Measurements from ENCODE around the gene EPN2.

DNA sequence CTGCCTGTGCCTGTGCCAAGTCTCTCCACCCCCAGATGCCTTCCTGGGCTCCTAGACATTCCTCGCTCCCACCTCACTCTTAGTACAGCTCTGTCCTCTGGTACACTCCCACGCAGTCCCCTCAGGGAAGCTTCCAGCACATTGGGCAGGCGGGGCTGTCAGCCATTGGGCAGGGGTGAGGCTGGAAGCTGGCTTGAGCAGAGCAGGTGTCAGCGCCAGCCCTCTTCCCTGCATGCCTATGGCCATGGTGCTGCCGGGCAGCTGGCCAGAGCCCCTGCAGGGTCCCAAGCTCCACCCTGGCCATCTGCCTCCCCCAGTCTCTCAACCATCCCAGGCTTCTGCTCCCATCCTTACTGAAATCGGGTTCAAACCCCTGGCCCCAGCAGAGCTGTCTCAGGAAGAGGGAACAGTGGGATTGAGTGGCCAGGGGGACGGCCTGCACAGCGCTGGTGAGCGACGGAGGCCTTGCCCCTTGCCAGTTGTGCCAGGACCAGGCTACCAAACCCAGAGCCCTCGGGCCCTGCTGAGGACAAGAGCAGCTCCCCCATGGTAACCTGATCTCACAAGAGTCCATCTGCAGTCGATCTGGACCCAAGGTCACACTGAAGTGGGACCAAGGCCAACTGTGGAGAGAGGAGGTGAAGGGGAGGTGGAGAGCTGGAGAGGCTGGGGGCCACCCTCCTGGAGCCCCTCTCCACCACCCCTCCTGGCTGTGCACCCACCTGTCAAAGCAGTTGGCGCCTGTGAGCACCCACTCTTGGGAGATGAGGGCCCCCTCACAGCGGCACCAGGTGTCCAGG is 127.7 kb downstream of the EPN2 start:
- TF ChIP-seq POLR2A (IDR thresholded peaks at IDR 0.05) (no peak), CTCF (IDR thresholded peaks at IDR 0.05) (no peak), EP300 (IDR thresholded peaks at IDR 0.05) (no peak), POLR2AphosphoS5 (IDR thresholded peaks at IDR 0.05) (no peak)
